Measurements from ENCODE around the gene SPATA3. TPM values are rescaled to one million over a fixed set of nuclear protein-coding genes. Genes with fewer than 3 reads are reported as not detected.

SPATA3 gene
- total and polyA plus RNA-seq, 2 experiments from 2014 or later, result not detected

DNA sequence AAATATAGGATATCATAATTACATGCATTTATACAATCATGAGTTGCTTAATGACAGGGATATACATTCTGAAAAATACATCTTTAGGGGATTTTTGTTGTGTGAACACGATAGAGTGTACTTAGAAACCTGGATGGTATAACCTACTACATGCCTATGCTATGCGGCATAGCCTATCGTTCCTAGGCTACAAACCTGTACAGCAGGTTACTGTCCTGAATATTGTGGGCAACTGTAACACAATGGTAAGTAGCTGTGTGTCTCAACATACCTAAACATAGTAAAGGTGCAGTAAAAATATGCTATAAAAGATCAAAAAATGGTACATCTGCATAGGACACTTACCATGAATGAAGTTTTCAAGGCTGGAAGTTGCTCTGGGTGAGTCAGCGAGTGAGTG, 47.9 kb downstream of the SPATA3 start:
- no peaks in the 10 kb centered on the region for H3K79me2 ChIP-seq (replicated peaks; ENCODE audit: insufficient read depth)
- peaks cover 23% of the 10 kb centered on the region for H3K27me3 ChIP-seq (ENCODE audit: insufficient read depth)
- TF ChIP-seq EZH2 (IDR thresholded peaks at IDR 0.05; ENCODE audit: low read depth, unreplicated experiment) (no peak), JUNB (IDR thresholded peaks at IDR 0.05; ENCODE audit: unreplicated experiment) (no peak), ZNF114 (CRISPR knock-in tag; IDR thresholded peaks at IDR 0.05) (no peak), NANOG (IDR thresholded peaks at IDR 0.05; ENCODE audit: borderline replicate concordance) (no peak), POLR2AphosphoS5 (IDR thresholded peaks at IDR 0.05; ENCODE audit: low read depth) (no peak), STAT1 (IDR thresholded peaks at IDR 0.05; ENCODE audit: unreplicated experiment) (no peak), CREB1 (CRISPR knock-in tag; IDR thresholded peaks at IDR 0.05; ENCODE audit: low read depth) (no peak)
- TF ChIP-seq, protein P1, sequence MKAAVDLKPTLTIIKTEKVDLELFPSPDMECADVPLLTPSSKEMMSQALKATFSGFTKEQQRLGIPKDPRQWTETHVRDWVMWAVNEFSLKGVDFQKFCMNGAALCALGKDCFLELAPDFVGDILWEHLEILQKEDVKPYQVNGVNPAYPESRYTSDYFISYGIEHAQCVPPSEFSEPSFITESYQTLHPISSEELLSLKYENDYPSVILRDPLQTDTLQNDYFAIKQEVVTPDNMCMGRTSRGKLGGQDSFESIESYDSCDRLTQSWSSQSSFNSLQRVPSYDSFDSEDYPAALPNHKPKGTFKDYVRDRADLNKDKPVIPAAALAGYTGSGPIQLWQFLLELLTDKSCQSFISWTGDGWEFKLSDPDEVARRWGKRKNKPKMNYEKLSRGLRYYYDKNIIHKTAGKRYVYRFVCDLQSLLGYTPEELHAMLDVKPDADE (IDR thresholded peaks at IDR 0.05), result no peak
- TF ChIP-seq, protein P2, sequence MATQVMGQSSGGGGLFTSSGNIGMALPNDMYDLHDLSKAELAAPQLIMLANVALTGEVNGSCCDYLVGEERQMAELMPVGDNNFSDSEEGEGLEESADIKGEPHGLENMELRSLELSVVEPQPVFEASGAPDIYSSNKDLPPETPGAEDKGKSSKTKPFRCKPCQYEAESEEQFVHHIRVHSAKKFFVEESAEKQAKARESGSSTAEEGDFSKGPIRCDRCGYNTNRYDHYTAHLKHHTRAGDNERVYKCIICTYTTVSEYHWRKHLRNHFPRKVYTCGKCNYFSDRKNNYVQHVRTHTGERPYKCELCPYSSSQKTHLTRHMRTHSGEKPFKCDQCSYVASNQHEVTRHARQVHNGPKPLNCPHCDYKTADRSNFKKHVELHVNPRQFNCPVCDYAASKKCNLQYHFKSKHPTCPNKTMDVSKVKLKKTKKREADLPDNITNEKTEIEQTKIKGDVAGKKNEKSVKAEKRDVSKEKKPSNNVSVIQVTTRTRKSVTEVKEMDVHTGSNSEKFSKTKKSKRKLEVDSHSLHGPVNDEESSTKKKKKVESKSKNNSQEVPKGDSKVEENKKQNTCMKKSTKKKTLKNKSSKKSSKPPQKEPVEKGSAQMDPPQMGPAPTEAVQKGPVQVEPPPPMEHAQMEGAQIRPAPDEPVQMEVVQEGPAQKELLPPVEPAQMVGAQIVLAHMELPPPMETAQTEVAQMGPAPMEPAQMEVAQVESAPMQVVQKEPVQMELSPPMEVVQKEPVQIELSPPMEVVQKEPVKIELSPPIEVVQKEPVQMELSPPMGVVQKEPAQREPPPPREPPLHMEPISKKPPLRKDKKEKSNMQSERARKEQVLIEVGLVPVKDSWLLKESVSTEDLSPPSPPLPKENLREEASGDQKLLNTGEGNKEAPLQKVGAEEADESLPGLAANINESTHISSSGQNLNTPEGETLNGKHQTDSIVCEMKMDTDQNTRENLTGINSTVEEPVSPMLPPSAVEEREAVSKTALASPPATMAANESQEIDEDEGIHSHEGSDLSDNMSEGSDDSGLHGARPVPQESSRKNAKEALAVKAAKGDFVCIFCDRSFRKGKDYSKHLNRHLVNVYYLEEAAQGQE (IDR thresholded peaks at IDR 0.05; ENCODE audit: unreplicated experiment), result no peak
- H3K4me1 ChIP-seq (ENCODE audit: insufficient read depth), result no peaks in the 10 kb centered on the region
- H3K36me3 Mint-ChIP-seq (ENCODE audit: low read depth), result no peaks in the 10 kb centered on the region; the same call in 2 of the 3 replicates
- no peaks in the 10 kb centered on the region for H4K20me1 ChIP-seq (replicated peaks; ENCODE audit: insufficient read depth)
- H3K4me3 ChIP-seq, result no peak overlapping the region
- no peaks in the 10 kb centered on the region for H3K36me3 ChIP-seq (ENCODE audit: insufficient read depth)
- no peak overlapping the region for H3K27ac Mint-ChIP-seq
- no peaks in the 10 kb centered on the region for H3K9me2 ChIP-seq (ENCODE audit: insufficient read depth)
- ATAC-seq, result no peak
- H3K27me3 Mint-ChIP-seq (ENCODE audit: insufficient read depth, low read depth, poor library complexity), result peaks cover 13% of the 10 kb centered on the region
- H3F3A ChIP-seq (replicated peaks; ENCODE audit: low read depth), result no peaks in the 10 kb centered on the region
- no peaks in the 10 kb centered on the region for H3K9me3 Mint-ChIP-seq
- H3K4me1 Mint-ChIP-seq, result peaks cover 2% of the 10 kb centered on the region
- no peak overlapping the region for H2AFZ ChIP-seq
- no peak overlapping the region for H3K4me3 Mint-ChIP-seq
- H3K27ac ChIP-seq (ENCODE audit: low read depth), result no peak overlapping the region
- no peak for DNase-seq (ENCODE audit: low spot score)
- H3K4me2 ChIP-seq, result no peak overlapping the region

DNA sequence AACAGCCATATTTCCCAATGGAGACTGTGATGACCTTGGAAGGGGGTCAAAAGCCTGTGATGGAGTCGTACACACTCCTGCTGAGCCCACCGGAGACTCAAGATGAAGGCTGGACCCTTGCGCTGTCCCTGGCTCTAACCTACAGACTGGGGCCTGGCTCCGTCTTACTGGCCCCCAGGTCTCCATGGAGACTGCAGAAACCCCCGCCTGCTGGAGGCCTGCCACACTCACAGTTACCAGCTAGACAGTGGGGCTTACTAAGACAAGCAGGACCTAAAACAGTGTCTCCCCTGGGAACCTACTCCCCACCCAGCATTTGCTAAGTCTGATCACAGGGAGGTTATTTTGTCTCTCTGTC, 51.0 kb downstream of the SPATA3 start:
- Histone ChIP-seq H4K20me1 (replicated peaks; ENCODE audit: insufficient read depth) (no peaks in the 10 kb centered on the region), H3K27ac (ENCODE audit: low read depth) (no peak overlapping the region), H3K27me3 (ENCODE audit: insufficient read depth) (peaks cover 12% of the 10 kb centered on the region), H3F3A (replicated peaks; ENCODE audit: low read depth) (no peaks in the 10 kb centered on the region), H3K36me3 (ENCODE audit: insufficient read depth) (no peaks in the 10 kb centered on the region), H3K4me3 (no peak overlapping the region), H3K79me2 (replicated peaks; ENCODE audit: insufficient read depth) (no peaks in the 10 kb centered on the region), H3K9me2 (ENCODE audit: insufficient read depth) (no peaks in the 10 kb centered on the region), H2AFZ (no peak overlapping the region), H3K4me2 (no peak overlapping the region), H3K4me1 (ENCODE audit: insufficient read depth) (no peaks in the 10 kb centered on the region)
- H3K4me1 Mint-ChIP-seq, result peaks cover 3% of the 10 kb centered on the region; the same call in 1 of the 3 replicates
- DNase-seq (ENCODE audit: low spot score) (no peak), ATAC-seq (no peak)
- H3K36me3 Mint-ChIP-seq (ENCODE audit: low read depth), result no peaks in the 10 kb centered on the region
- H3K27me3 Mint-ChIP-seq (ENCODE audit: insufficient read depth, low read depth, poor library complexity), result peaks cover 9% of the 10 kb centered on the region
- H3K9me3 Mint-ChIP-seq, result no peaks in the 10 kb centered on the region
- H3K27ac Mint-ChIP-seq, result no peak overlapping the region
- H3K4me3 Mint-ChIP-seq, result no peak overlapping the region
- TF ChIP-seq, protein P1 (IDR thresholded peaks at IDR 0.05), result no peak
- TF ChIP-seq, protein P2 (IDR thresholded peaks at IDR 0.05; ENCODE audit: unreplicated experiment), result no peak
- no peak for TF ChIP-seq STAT1 (IDR thresholded peaks at IDR 0.05; ENCODE audit: unreplicated experiment)
- TF ChIP-seq EZH2phosphoT487 (IDR thresholded peaks at IDR 0.05; ENCODE audit: unreplicated experiment), result no peak
- no peak for TF ChIP-seq JUNB (IDR thresholded peaks at IDR 0.05; ENCODE audit: unreplicated experiment)
- TF ChIP-seq, protein P3, sequence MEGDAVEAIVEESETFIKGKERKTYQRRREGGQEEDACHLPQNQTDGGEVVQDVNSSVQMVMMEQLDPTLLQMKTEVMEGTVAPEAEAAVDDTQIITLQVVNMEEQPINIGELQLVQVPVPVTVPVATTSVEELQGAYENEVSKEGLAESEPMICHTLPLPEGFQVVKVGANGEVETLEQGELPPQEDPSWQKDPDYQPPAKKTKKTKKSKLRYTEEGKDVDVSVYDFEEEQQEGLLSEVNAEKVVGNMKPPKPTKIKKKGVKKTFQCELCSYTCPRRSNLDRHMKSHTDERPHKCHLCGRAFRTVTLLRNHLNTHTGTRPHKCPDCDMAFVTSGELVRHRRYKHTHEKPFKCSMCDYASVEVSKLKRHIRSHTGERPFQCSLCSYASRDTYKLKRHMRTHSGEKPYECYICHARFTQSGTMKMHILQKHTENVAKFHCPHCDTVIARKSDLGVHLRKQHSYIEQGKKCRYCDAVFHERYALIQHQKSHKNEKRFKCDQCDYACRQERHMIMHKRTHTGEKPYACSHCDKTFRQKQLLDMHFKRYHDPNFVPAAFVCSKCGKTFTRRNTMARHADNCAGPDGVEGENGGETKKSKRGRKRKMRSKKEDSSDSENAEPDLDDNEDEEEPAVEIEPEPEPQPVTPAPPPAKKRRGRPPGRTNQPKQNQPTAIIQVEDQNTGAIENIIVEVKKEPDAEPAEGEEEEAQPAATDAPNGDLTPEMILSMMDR (conservative IDR thresholded peaks at IDR 0.05; ENCODE audit: low read depth in 2 of 2), result no peak
- TF ChIP-seq POLR2AphosphoS5 (IDR thresholded peaks at IDR 0.05; ENCODE audit: low read depth), result no peak
- TF ChIP-seq EZH2 (IDR thresholded peaks at IDR 0.05; ENCODE audit: low read depth, unreplicated experiment), result no peak
- TF ChIP-seq NANOG (IDR thresholded peaks at IDR 0.05; ENCODE audit: borderline replicate concordance), result no peak
- TF ChIP-seq ZNF331 (CRISPR knock-in tag; IDR thresholded peaks at IDR 0.05; ENCODE audit: low read depth), result no peak
- no peak for TF ChIP-seq ZNF114 (CRISPR knock-in tag; IDR thresholded peaks at IDR 0.05)
